Mucosa of rectum (tissue), 2 donors: ENCODE data around the gene CYP24A1.

Source experiments
- H3K27ac ChIP-seq, 2 donors: one replicate each; pipeline ENCODE4 v1.7.0; 2013; ENCODE audit warnings: inconsistent platforms in 2 of 2, low read depth in 2 of 2, low read length in 2 of 2
- H3K27me3 ChIP-seq, 2 donors: one replicate each; pipeline ENCODE4 v1.7.0; 2013; ENCODE audit warnings: low read length in 2 of 2; ENCODE audit not compliant: control insufficient read depth in 2 of 2, insufficient read depth in 2 of 2
- H3K36me3 ChIP-seq, 2 donors: one replicate each; pipeline ENCODE4 v1.7.0; 2013; ENCODE audit warnings: low read length in 2 of 2; ENCODE audit not compliant: control insufficient read depth in 2 of 2, insufficient read depth in 2 of 2
- H3K4me1 ChIP-seq, 2 donors: one replicate each; pipeline ENCODE4 v1.7.0; 2013; ENCODE audit warnings: low read length in 2 of 2, mild to moderate bottlenecking in 1 of 2; ENCODE audit not compliant: control insufficient read depth in 2 of 2, insufficient read depth in 2 of 2
- H3K4me3 ChIP-seq, 2 donors: one replicate each; pipeline ENCODE4 v1.7.0; 2013; ENCODE audit warnings: low read length in 2 of 2
- H3K9ac ChIP-seq, 2 donors: one replicate each; pipeline ENCODE4 v1.7.0; 2013; ENCODE audit warnings: low read length in 2 of 2, low read depth in 1 of 2, mild to moderate bottlenecking in 1 of 2
- H3K9me3 ChIP-seq, 2 donors: one replicate each; pipeline ENCODE4 v1.7.0; 2013; ENCODE audit warnings: low read length in 2 of 2; ENCODE audit not compliant: control insufficient read depth in 2 of 2
- donor health status: healthy.
- donor health status: Normal muscosa, but diverticular disease.

CYP24A1 gene

GRCh38 chr20:54193817-54194216 is 20.0 kb upstream of the CYP24A1 start:
- Histone ChIP-seq H3K4me3 (no peak overlapping the region), H3K36me3 (no peaks in the 10 kb centered on the region), H3K27me3 (no peaks in the 10 kb centered on the region), H3K9ac (no peak overlapping the region), H3K4me1 (no peaks in the 10 kb centered on the region), H3K9me3 (no peaks in the 10 kb centered on the region), H3K27ac (no peak overlapping the region)

GRCh38 chr20:54190217-54190616 is 16.4 kb upstream of the CYP24A1 start:
- Histone ChIP-seq H3K27ac (no peak overlapping the region), H3K9me3 (no peaks in the 10 kb centered on the region), H3K4me1 (no peaks in the 10 kb centered on the region), H3K4me3 (no peak overlapping the region), H3K9ac (no peak overlapping the region), H3K36me3 (no peaks in the 10 kb centered on the region), H3K27me3 (peaks cover 0 to 2% of the 10 kb centered on the region in 2 donors)

GRCh38 chr20:54189630-54190029 is 15.8 kb upstream of the CYP24A1 start:
- H3K4me3 ChIP-seq, result no peak overlapping the region
- no peaks in the 10 kb centered on the region for H3K36me3 ChIP-seq
- H3K4me1 ChIP-seq, result no peaks in the 10 kb centered on the region
- H3K9ac ChIP-seq, result no peak overlapping the region
- no peak overlapping the region for H3K27ac ChIP-seq
- no peaks in the 10 kb centered on the region for H3K9me3 ChIP-seq
- peaks cover 0 to 2% of the 10 kb centered on the region in 2 donors for H3K27me3 ChIP-seq

- Histone ChIP-seq H3K9ac (no peak overlapping the region), H3K36me3 (no peaks in the 10 kb centered on the region), H3K27ac (no peak overlapping the region), H3K27me3 (peaks cover 0 to 2% of the 10 kb centered on the region in 2 donors), H3K4me3 (no peak overlapping the region), H3K9me3 (no peaks in the 10 kb centered on the region), H3K4me1 (no peaks in the 10 kb centered on the region)
These were observed 14.5 kb upstream of the CYP24A1 start for GRCh38 chr20:54188132-54188849.

GRCh38 chr20:54184904-54185626 is 11.3 kb upstream of the CYP24A1 start:
- H3K9ac ChIP-seq, result no peak overlapping the region
- no peak overlapping the region for H3K27ac ChIP-seq
- no peak overlapping the region for H3K4me3 ChIP-seq
- no peaks in the 10 kb centered on the region for H3K9me3 ChIP-seq
- H3K36me3 ChIP-seq, result no peaks in the 10 kb centered on the region
- H3K27me3 ChIP-seq, result peaks cover 0 to 2% of the 10 kb centered on the region in 2 donors
- no peaks in the 10 kb centered on the region for H3K4me1 ChIP-seq

GRCh38 chr20:54184071-54184470 is 10.3 kb upstream of the CYP24A1 start:
- H3K4me3 ChIP-seq, result no peak overlapping the region
- H3K4me1 ChIP-seq, result no peaks in the 10 kb centered on the region
- H3K27ac ChIP-seq, result no peak overlapping the region
- no peaks in the 10 kb centered on the region for H3K9me3 ChIP-seq
- H3K27me3 ChIP-seq, result peaks cover 0 to 2% of the 10 kb centered on the region in 2 donors
- H3K9ac ChIP-seq, result no peak overlapping the region
- H3K36me3 ChIP-seq, result no peaks in the 10 kb centered on the region

- no peak overlapping the region for H3K4me3 ChIP-seq
- H3K27ac ChIP-seq, result no peak overlapping the region
- no peaks in the 10 kb centered on the region for H3K9me3 ChIP-seq
- H3K4me1 ChIP-seq, result no peaks in the 10 kb centered on the region
- no peaks in the 10 kb centered on the region for H3K36me3 ChIP-seq
- no peak overlapping the region for H3K9ac ChIP-seq
- H3K27me3 ChIP-seq, result peaks cover 0 to 2% of the 10 kb centered on the region in 2 donors
These were observed 7.1 kb upstream of the CYP24A1 start for GRCh38 chr20:54180931-54181330.

GRCh38 chr20:54179946-54180345 is 6.2 kb upstream of the CYP24A1 start:
- Histone ChIP-seq H3K4me1 (no peaks in the 10 kb centered on the region), H3K27ac (no peak overlapping the region), H3K4me3 (no peak overlapping the region), H3K9ac (no peak overlapping the region), H3K9me3 (no peaks in the 10 kb centered on the region), H3K36me3 (no peaks in the 10 kb centered on the region), H3K27me3 (peaks cover 2 to 6% of the 10 kb centered on the region in 2 donors)

GRCh38 chr20:54178256-54178655 is 4.5 kb upstream of the CYP24A1 start:
- H3K4me1 ChIP-seq, result peaks cover 0 to 2% of the 10 kb centered on the region in 2 donors
- H3K4me3 ChIP-seq, result no peak overlapping the region
- H3K27me3 ChIP-seq, result peaks cover 16 to 19% of the 10 kb centered on the region in 2 donors
- no peaks in the 10 kb centered on the region for H3K36me3 ChIP-seq
- no peak overlapping the region for H3K9ac ChIP-seq
- H3K27ac ChIP-seq, result no peak overlapping the region
- no peaks in the 10 kb centered on the region for H3K9me3 ChIP-seq

GRCh38 chr20:54177378-54177777 is 3.6 kb upstream of the CYP24A1 start:
- Histone ChIP-seq H3K9me3 (no peaks in the 10 kb centered on the region), H3K27ac (no peak overlapping the region), H3K4me3 (no peak overlapping the region), H3K36me3 (no peaks in the 10 kb centered on the region), H3K27me3 (peaks cover 25 to 27% of the 10 kb centered on the region in 2 donors), H3K4me1 (peaks cover 0 to 5% of the 10 kb centered on the region in 2 donors), H3K9ac (no peak overlapping the region)
